Testis (tissue), 2 donors: ENCODE data around the gene USP32.

Experiments
- POLR2A ChIP-seq: fragments of 450-650 bp; IDR thresholded peaks from one replicate; pipeline ENCODE4 v1.6.1; 2017; ENCODE audit warnings: antibody characterized with exemption, mild to moderate bottlenecking, moderate library complexity
- TF ChIP-seq, protein P1 (sequence below), 3 experiments: fragments of 450-650 bp in 2 of 3; fragments of 200-600 bp in 1 of 3; sonication (generic) in 1 of 3; IDR thresholded peaks; one replicate each; pipeline ENCODE4 v1.5.1; 2016 to 2019; ENCODE audit warnings: antibody characterized with exemption in 3 of 3, mild to moderate bottlenecking in 2 of 3, moderate library complexity in 1 of 3

- TF ChIP-seq, protein P1, sequence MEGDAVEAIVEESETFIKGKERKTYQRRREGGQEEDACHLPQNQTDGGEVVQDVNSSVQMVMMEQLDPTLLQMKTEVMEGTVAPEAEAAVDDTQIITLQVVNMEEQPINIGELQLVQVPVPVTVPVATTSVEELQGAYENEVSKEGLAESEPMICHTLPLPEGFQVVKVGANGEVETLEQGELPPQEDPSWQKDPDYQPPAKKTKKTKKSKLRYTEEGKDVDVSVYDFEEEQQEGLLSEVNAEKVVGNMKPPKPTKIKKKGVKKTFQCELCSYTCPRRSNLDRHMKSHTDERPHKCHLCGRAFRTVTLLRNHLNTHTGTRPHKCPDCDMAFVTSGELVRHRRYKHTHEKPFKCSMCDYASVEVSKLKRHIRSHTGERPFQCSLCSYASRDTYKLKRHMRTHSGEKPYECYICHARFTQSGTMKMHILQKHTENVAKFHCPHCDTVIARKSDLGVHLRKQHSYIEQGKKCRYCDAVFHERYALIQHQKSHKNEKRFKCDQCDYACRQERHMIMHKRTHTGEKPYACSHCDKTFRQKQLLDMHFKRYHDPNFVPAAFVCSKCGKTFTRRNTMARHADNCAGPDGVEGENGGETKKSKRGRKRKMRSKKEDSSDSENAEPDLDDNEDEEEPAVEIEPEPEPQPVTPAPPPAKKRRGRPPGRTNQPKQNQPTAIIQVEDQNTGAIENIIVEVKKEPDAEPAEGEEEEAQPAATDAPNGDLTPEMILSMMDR (IDR thresholded peaks at IDR 0.05): no peak
- no peak for TF ChIP-seq POLR2A
These were observed 23.2 kb upstream of the USP32 start for GRCh38 chr17:60415146-60415545.
